Mesothelial cell of epicardium (in vitro differentiated cells): ENCODE measurements around the gene PRPF8. TPM values are rescaled to one million over a fixed set of nuclear protein-coding genes. Genes with fewer than 3 reads are reported as not detected.

ENCODE experiments used
- DNase-seq, 2 experiments: peaks; one replicate each; pipeline ENCODE4 v3.0.0; 2021; ENCODE audit warnings: low spot score in 2 of 2; ENCODE audit not compliant: unreplicated experiment in 2 of 2
- H3K27ac Mint-ChIP-seq: 2 replicates; pipeline ENCODE4 v1.8.0; 2021; ENCODE audit warnings: mixed read lengths
- H3K27me3 Mint-ChIP-seq: 2 replicates; pipeline ENCODE4 v1.8.0; 2021; ENCODE audit warnings: low read depth, mixed read lengths
- H3K36me3 Mint-ChIP-seq: 2 replicates; pipeline ENCODE4 v1.8.0; 2021; ENCODE audit warnings: mixed read lengths
- H3K4me1 Mint-ChIP-seq: 2 replicates; pipeline ENCODE4 v1.8.0; 2021; ENCODE audit warnings: mixed read lengths
- H3K4me3 Mint-ChIP-seq: 2 replicates; pipeline ENCODE4 v1.8.0; 2021; ENCODE audit warnings: mild to moderate bottlenecking, moderate library complexity, mixed read lengths
- H3K9me3 Mint-ChIP-seq: 2 replicates; pipeline ENCODE4 v1.8.0; 2021; ENCODE audit warnings: mixed read lengths
- CTCF ChIP-seq: fragments of 200-600 bp; sonication (generic); IDR thresholded peaks from one replicate; pipeline ENCODE4 v1.5.0; 2021; ENCODE audit warnings: antibody characterized with exemption; ENCODE audit not compliant: unreplicated experiment
- total RNA-seq: library from RNA; stranded (reverse); gene quantifications from 3 replicates; pipeline ENCODE4 v1.2.1, GENCODE V29; 2021

Gene PRPF8
- total RNA-seq, 1 donor from 2014 or later = 354 TPM

GRCh38 chr17:1628856-1629503 lies 55.7 kb downstream of the PRPF8 start:
- peak; percentile 81 to 90 for DNase-seq

GRCh38 chr17:1627982-1628855 lies 56.4 kb downstream of the PRPF8 start, which contains the start of gene SLC43A2:
TSS of gene SLC43A2 (minus strand) at chr17:1628834. CDS start at chr17:1627874, 960 bp downstream.
- DNase-seq = peak; percentile 63 to 80
- Mint-ChIP-seq H3K27ac (peak within 1 kb of the TSS; percentile 79), H3K9me3 (no peaks in the 10 kb centered on the region), H3K36me3 (peaks cover 3% of the 10 kb centered on the region), H3K4me3 (peak within 1 kb of the TSS; percentile 81), H3K4me1 (peaks cover 9% of the 10 kb centered on the region), H3K27me3 (peaks cover 35% of the 10 kb centered on the region)
- no peak for TF ChIP-seq CTCF

More at GRCh38 chr17:1628856-1629503, 55.7 kb downstream of the PRPF8 start:
- peaks cover 35% of the 10 kb centered on the region for H3K27me3 Mint-ChIP-seq
- H3K4me1 Mint-ChIP-seq = peaks cover 9% of the 10 kb centered on the region
- no peak for TF ChIP-seq CTCF
- peak overlapping the region; percentile 79 for H3K27ac Mint-ChIP-seq
- H3K9me3 Mint-ChIP-seq = no peaks in the 10 kb centered on the region
- H3K36me3 Mint-ChIP-seq = peaks cover 3% of the 10 kb centered on the region
- H3K4me3 Mint-ChIP-seq = peak overlapping the region; percentile 81

- no peak for DNase-seq
- peaks cover 35% of the 10 kb centered on the region for H3K27me3 Mint-ChIP-seq
- H3K4me1 Mint-ChIP-seq = peaks cover 9% of the 10 kb centered on the region
- no peak overlapping the region for H3K27ac Mint-ChIP-seq
- H3K9me3 Mint-ChIP-seq = no peaks in the 10 kb centered on the region
- no peak for TF ChIP-seq CTCF
- peak overlapping the region; percentile 63 for H3K4me3 Mint-ChIP-seq
- H3K36me3 Mint-ChIP-seq = peaks cover 3% of the 10 kb centered on the region
Observed at GRCh38 chr17:1627182-1627981, 57.3 kb downstream of the PRPF8 start.

GRCh38 chr17:1626333-1626732 lies 58.3 kb downstream of the PRPF8 start:
- DNase-seq = no peak
- Mint-ChIP-seq H3K27me3 (peaks cover 27% of the 10 kb centered on the region), H3K4me1 (peaks cover 9% of the 10 kb centered on the region), H3K36me3 (peaks cover 3% of the 10 kb centered on the region), H3K9me3 (no peaks in the 10 kb centered on the region), H3K27ac (no peak overlapping the region), H3K4me3 (peak overlapping the region; percentile 63)
- TF ChIP-seq CTCF = no peak

- peaks cover 9% of the 10 kb centered on the region for H3K4me1 Mint-ChIP-seq
- no peak overlapping the region for H3K4me3 Mint-ChIP-seq
Observed at GRCh38 chr17:1625581-1625980, 59.1 kb downstream of the PRPF8 start.

More at GRCh38 chr17:1625581-1625980, 59.1 kb downstream of the PRPF8 start:
- H3K36me3 Mint-ChIP-seq = peaks cover 3% of the 10 kb centered on the region
- H3K27me3 Mint-ChIP-seq = peaks cover 19% of the 10 kb centered on the region
- no peaks in the 10 kb centered on the region for H3K9me3 Mint-ChIP-seq
- TF ChIP-seq CTCF = no peak
- H3K27ac Mint-ChIP-seq = no peak overlapping the region
- no peak for DNase-seq
